Suprapubic skin (tissue), 4 donors: ENCODE measurements around the gene RBKS.

Source experiments
- EP300 ChIP-seq: sonication (generic); formaldehyde crosslinking; IDR thresholded peaks from one replicate; pipeline ENCODE4 v1.6.1; 2017; ENCODE audit warnings: antibody characterized with exemption
- POLR2A ChIP-seq, 2 donors: fragments of 450-650 bp; IDR thresholded peaks; one replicate each; pipeline ENCODE4 v1.6.1; 2017; ENCODE audit warnings: antibody characterized with exemption in 2 of 2, mild to moderate bottlenecking in 2 of 2, moderate library complexity in 2 of 2
- POLR2AphosphoS5 ChIP-seq, 3 donors: sonication (generic); formaldehyde crosslinking; IDR thresholded peaks; one replicate each; pipeline ENCODE4 v1.6.1; 2017; ENCODE audit warnings: antibody characterized with exemption in 3 of 3
- TF ChIP-seq, protein P1 (sequence below), 2 donors: fragments of 200-600 bp in 1 of 2; fragments of 450-650 bp in 1 of 2; sonication (generic) in 1 of 2; IDR thresholded peaks; one replicate each; pipeline ENCODE4 v1.5.1; 2016 to 2019; ENCODE audit warnings: antibody characterized with exemption in 2 of 2, mild to moderate bottlenecking in 1 of 2, moderate library complexity in 1 of 2

DNA sequence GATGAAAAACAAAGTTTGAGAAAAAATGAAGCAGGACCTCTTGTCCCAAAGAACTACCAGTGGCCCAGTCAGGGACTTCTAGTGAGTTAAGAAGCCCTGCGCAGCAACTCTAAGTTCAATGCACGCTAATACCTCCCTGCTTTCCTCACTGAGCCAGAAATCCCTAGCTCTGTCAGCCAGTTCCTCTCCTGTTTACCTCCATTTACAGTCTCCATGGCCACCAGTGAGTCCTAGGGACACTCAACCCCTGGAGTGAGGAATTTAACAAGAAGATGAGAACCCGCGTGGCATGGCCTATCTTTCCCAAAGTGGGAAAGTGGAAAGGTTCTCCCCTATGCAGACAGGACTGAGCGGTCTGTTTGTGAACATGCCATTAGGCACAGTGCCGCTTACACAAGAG lies 87.6 kb downstream of the RBKS start:
- no peak for TF ChIP-seq POLR2AphosphoS5 (IDR thresholded peaks at IDR 0.05)
- TF ChIP-seq, protein P1, sequence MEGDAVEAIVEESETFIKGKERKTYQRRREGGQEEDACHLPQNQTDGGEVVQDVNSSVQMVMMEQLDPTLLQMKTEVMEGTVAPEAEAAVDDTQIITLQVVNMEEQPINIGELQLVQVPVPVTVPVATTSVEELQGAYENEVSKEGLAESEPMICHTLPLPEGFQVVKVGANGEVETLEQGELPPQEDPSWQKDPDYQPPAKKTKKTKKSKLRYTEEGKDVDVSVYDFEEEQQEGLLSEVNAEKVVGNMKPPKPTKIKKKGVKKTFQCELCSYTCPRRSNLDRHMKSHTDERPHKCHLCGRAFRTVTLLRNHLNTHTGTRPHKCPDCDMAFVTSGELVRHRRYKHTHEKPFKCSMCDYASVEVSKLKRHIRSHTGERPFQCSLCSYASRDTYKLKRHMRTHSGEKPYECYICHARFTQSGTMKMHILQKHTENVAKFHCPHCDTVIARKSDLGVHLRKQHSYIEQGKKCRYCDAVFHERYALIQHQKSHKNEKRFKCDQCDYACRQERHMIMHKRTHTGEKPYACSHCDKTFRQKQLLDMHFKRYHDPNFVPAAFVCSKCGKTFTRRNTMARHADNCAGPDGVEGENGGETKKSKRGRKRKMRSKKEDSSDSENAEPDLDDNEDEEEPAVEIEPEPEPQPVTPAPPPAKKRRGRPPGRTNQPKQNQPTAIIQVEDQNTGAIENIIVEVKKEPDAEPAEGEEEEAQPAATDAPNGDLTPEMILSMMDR (IDR thresholded peaks at IDR 0.05): no peak
- no peak for TF ChIP-seq POLR2A (IDR thresholded peaks at IDR 0.05)
- no peak for TF ChIP-seq EP300
